SU-DHL-6 (cell line): ENCODE measurements around the gene FHIP1A.

Source experiments
- H2AFZ ChIP-seq: fragments of 200-600 bp; sonication (generic); 2 replicates; pipeline ENCODE4 v1.6.1; 2014; ENCODE audit warnings: low read depth, mild to moderate bottlenecking, moderate library complexity, mixed read lengths, antibody characterized with exemption, low read length; ENCODE audit not compliant: severe bottlenecking
- H3F3A ChIP-seq: fragments of 200-600 bp; shearing (Covaris generic); 2 replicates; pipeline ENCODE4 v1.6.0; 2016; ENCODE audit warnings: antibody characterized with exemption, mild to moderate bottlenecking; ENCODE audit not compliant: insufficient read depth
- H3K27ac ChIP-seq: fragments of 200-600 bp; sonication (generic); 2 replicates; pipeline ENCODE4 v1.5.1; 2016; ENCODE audit warnings: low read depth, mild to moderate bottlenecking, low read length, moderate library complexity, mixed read lengths
- H3K27me3 ChIP-seq: fragments of 200-600 bp; sonication (generic), shearing (Covaris generic); 2 replicates; pipeline ENCODE4 v1.6.0; 2014; ENCODE audit warnings: mild to moderate bottlenecking, low read length
- H3K36me3 ChIP-seq: fragments of 200-600 bp; sonication (generic); 2 replicates; pipeline ENCODE4 v1.6.1; 2014; ENCODE audit warnings: mild to moderate bottlenecking, low read length, mixed read lengths
- H3K4me2 ChIP-seq: fragments of 300-600, 200-600 bp; shearing (Covaris generic), sonication (generic); 2 replicates; pipeline ENCODE4 v1.6.0; 2014; ENCODE audit warnings: low read length, low read depth, mild to moderate bottlenecking; ENCODE audit not compliant: poor library complexity, severe bottlenecking
- H3K4me3 ChIP-seq: fragments of 200-600 bp; sonication (generic); 2 replicates; pipeline ENCODE4 v1.5.1; 2014; ENCODE audit warnings: antibody characterized with exemption, low read length, mild to moderate bottlenecking, mixed read lengths; ENCODE audit not compliant: insufficient read depth, poor library complexity, severe bottlenecking
- H3K79me2 ChIP-seq: fragments of 200-600 bp; sonication (generic); 2 replicates; pipeline ENCODE4 v1.6.1; 2014; ENCODE audit warnings: mild to moderate bottlenecking, low read length, moderate library complexity; ENCODE audit not compliant: insufficient read depth
- H3K9ac ChIP-seq: fragments of 200-600 bp; sonication (generic); 2 replicates; pipeline ENCODE4 v1.7.0; 2014; ENCODE audit warnings: mild to moderate bottlenecking, low read length
- H3K9me2 ChIP-seq: fragments of 200-600 bp; sonication (generic); replicated peaks from 2 replicates; pipeline ENCODE4 v1.6.1; 2014; ENCODE audit warnings: low read length; ENCODE audit not compliant: insufficient read depth
- H3K9me3 ChIP-seq: fragments of 200-600 bp; sonication (generic); 2 replicates; pipeline ENCODE4 v1.6.1; 2014; ENCODE audit warnings: low read length, mixed read lengths; ENCODE audit not compliant: insufficient read depth
- H4K20me1 ChIP-seq: fragments of 200-600 bp; sonication (generic); 2 replicates; pipeline ENCODE4 v1.6.1; 2014; ENCODE audit warnings: low read depth, mild to moderate bottlenecking, antibody characterized with exemption, low read length, moderate library complexity, mixed read lengths
- EZH2phosphoT487 ChIP-seq: fragments of 200-600 bp; sonication (generic), shearing (Covaris generic); conservative IDR thresholded peaks from 2 replicates; pipeline ENCODE4 v1.6.1; 2018; ENCODE audit warnings: mild to moderate bottlenecking, antibody characterized with exemption, low read length, moderate library complexity, mixed read lengths
- TF ChIP-seq, protein P1 (sequence below): fragments of 200-600 bp; sonication (generic); IDR thresholded peaks from one replicate; pipeline ENCODE4 v1.5.1; 2017; ENCODE audit warnings: antibody characterized with exemption, mild to moderate bottlenecking, low read length, moderate library complexity; ENCODE audit not compliant: insufficient read depth, poor library complexity, severe bottlenecking

The FHIP1A gene

DNA sequence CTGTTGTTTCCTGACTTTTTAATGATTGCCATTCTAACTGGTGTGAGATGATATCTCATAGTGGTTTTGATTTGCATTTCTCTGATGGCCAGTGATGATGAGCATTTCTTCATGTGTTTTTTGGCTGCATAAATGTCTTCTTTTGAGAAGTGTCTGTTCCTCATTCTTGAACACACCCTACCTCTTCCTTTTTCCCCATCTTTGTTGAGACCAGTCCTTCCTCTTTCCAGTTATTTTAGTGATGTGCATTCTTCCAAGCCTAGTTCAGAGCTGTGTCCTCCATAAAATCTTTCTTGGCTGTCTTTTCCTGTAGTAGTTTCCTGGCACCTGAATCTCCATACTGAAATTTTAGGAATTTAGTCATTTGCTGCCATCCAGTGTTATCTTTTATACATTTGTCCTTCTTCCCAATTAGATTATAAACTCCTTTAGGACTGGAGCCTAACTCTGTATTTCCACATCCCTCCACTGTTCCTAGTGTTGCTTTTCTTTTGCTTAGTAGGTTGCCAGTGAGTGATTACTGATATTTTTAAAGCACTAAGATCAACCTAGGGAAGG is 11.4 kb downstream of the FHIP1A start:
- no peaks in the 10 kb centered on the region for H3K9me3 ChIP-seq

DNA sequence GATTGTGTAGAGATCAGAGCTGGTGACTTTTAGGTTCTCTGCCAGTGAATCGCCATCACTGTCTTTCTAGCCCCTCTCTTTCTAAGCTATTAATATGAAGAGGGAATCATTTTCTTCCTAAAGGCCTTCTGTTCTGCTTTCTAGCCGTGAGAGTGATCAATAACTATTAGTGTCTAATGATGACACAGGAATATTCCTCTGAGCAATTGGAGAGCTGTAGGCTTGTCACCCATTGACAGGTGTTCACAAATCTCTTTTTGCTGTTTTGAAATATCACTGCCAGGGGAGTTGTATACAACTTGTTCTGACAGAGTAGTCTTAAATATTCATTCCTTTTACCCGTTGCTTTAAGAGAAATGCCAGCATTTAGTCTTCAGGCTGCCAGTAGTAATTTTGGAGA is 13.9 kb downstream of the FHIP1A start:
- Histone ChIP-seq H3F3A (no peaks in the 10 kb centered on the region), H3K4me2 (no peak overlapping the region), H3K9ac (no peak overlapping the region), H3K27me3 (no peaks in the 10 kb centered on the region), H4K20me1 (no peaks in the 10 kb centered on the region), H2AFZ (no peak overlapping the region), H3K9me3 (no peaks in the 10 kb centered on the region), H3K27ac (no peak overlapping the region), H3K9me2 (no peaks in the 10 kb centered on the region), H3K4me3 (no peak overlapping the region), H3K79me2 (no peaks in the 10 kb centered on the region), H3K36me3 (no peaks in the 10 kb centered on the region)
- TF ChIP-seq, protein P1, sequence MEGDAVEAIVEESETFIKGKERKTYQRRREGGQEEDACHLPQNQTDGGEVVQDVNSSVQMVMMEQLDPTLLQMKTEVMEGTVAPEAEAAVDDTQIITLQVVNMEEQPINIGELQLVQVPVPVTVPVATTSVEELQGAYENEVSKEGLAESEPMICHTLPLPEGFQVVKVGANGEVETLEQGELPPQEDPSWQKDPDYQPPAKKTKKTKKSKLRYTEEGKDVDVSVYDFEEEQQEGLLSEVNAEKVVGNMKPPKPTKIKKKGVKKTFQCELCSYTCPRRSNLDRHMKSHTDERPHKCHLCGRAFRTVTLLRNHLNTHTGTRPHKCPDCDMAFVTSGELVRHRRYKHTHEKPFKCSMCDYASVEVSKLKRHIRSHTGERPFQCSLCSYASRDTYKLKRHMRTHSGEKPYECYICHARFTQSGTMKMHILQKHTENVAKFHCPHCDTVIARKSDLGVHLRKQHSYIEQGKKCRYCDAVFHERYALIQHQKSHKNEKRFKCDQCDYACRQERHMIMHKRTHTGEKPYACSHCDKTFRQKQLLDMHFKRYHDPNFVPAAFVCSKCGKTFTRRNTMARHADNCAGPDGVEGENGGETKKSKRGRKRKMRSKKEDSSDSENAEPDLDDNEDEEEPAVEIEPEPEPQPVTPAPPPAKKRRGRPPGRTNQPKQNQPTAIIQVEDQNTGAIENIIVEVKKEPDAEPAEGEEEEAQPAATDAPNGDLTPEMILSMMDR, result no peak
- no peak for TF ChIP-seq EZH2phosphoT487

More for the DNA sequence above, 11.4 kb downstream of the FHIP1A start:
- Histone ChIP-seq H3K9me2 (no peaks in the 10 kb centered on the region), H3K27me3 (no peaks in the 10 kb centered on the region), H3K4me2 (no peak overlapping the region), H3K79me2 (no peaks in the 10 kb centered on the region), H4K20me1 (no peaks in the 10 kb centered on the region), H3K9ac (no peak overlapping the region), H3K27ac (no peak overlapping the region), H3K4me3 (no peak overlapping the region), H3K36me3 (no peaks in the 10 kb centered on the region), H2AFZ (no peak overlapping the region), H3F3A (no peaks in the 10 kb centered on the region)
- TF ChIP-seq EZH2phosphoT487, result no peak
- TF ChIP-seq, protein P1, result no peak

GRCh38 chr4:151426513-151426912 is 17.5 kb downstream of the FHIP1A start:
- no peak overlapping the region for H3K4me2 ChIP-seq
- no peak overlapping the region for H2AFZ ChIP-seq
- no peaks in the 10 kb centered on the region for H3K9me2 ChIP-seq
- no peak overlapping the region for H3K4me3 ChIP-seq
- H3K9me3 ChIP-seq, result no peaks in the 10 kb centered on the region
- H4K20me1 ChIP-seq, result no peaks in the 10 kb centered on the region
- no peaks in the 10 kb centered on the region for H3K79me2 ChIP-seq
- no peaks in the 10 kb centered on the region for H3K36me3 ChIP-seq
- H3K27ac ChIP-seq, result no peak overlapping the region
- no peaks in the 10 kb centered on the region for H3F3A ChIP-seq
- H3K27me3 ChIP-seq, result no peaks in the 10 kb centered on the region
- H3K9ac ChIP-seq, result no peak overlapping the region
- no peak for TF ChIP-seq EZH2phosphoT487
- TF ChIP-seq, protein P1, result no peak
